IMR-90 (cell line): ENCODE data around the gene C15orf61. TPM values are rescaled to one million over a fixed set of nuclear protein-coding genes. Genes with fewer than 3 reads are reported as not detected.

ENCODE experiments used
- ATAC-seq: fragments of 200-7000 bp; cut with Tn5 transposase; 2 replicates; pipeline ENCODE4 v1.9.1; 2020; ENCODE audit warnings: low read depth, mild to moderate bottlenecking, moderate library complexity
- BruUV-seq: library from RNA; stranded (reverse); fragments of 400-500 nt; replicated peaks from 2 replicates; lab custom pipeline; 2021; lab: Mats Ljungman, UMichigan
- CTCF ChIA-PET: fragments of 300-600 bp; formaldehyde crosslinking; extraction: SDS; loops from one replicate; lab custom pipeline; 2021; ENCODE audit warnings: antibody characterized with exemption; lab: Yijun Ruan, JAX
- POLR2A ChIA-PET: fragments of 300-600 bp; sonication (Branson Sonifier 250); formaldehyde crosslinking; loops from one replicate; lab custom pipeline; 2022; ENCODE audit warnings: antibody characterized with exemption; ENCODE audit not compliant: unreplicated experiment; lab: Charles Lee
- DNase-seq: peaks from one replicate; pipeline ENCODE4 v3.0.0; 2013
- H2AFZ ChIP-seq: replicated peaks from 2 replicates; pipeline ENCODE3; 2013; ENCODE audit warnings: low read length, mild to moderate bottlenecking; ENCODE audit not compliant: poor library complexity
- H2AK5ac ChIP-seq: 2 replicates; pipeline ENCODE4 v1.6.1; 2013; ENCODE audit warnings: low read depth, low read length, inconsistent platforms
- H2AK9ac ChIP-seq: replicated peaks from 2 replicates; pipeline ENCODE3; 2013; ENCODE audit warnings: mild to moderate bottlenecking, low read depth, low read length, moderate library complexity; ENCODE audit not compliant: poor library complexity
- H2BK120ac ChIP-seq: 2 replicates; pipeline ENCODE4 v1.6.1; 2013; ENCODE audit warnings: low read depth, low read length, inconsistent platforms
- H2BK15ac ChIP-seq: 3 replicates; pipeline ENCODE4 v1.6.1; 2013; ENCODE audit warnings: low read depth, low read length, inconsistent platforms
- H2BK20ac ChIP-seq: 2 replicates; pipeline ENCODE4 v1.6.1; 2013; ENCODE audit warnings: low read depth, mild to moderate bottlenecking, inconsistent platforms, low read length, moderate library complexity
- H2BK5ac ChIP-seq: 2 replicates; pipeline ENCODE4 v1.6.1; 2013; ENCODE audit warnings: mild to moderate bottlenecking, low read depth, low read length, inconsistent platforms; ENCODE audit not compliant: poor library complexity, severe bottlenecking
- H3K14ac ChIP-seq: replicated peaks from 2 replicates; pipeline ENCODE4 v1.6.1; 2013; ENCODE audit warnings: low read depth, low read length, inconsistent platforms
- H3K18ac ChIP-seq: 2 replicates; pipeline ENCODE4 v1.6.1; 2013; ENCODE audit warnings: low read depth, low read length, control low read depth
- H3K23ac ChIP-seq: 2 replicates; pipeline ENCODE4 v1.6.1; 2013; ENCODE audit warnings: low read depth, low read length, inconsistent platforms
- H3K27ac ChIP-seq: 2 replicates; pipeline ENCODE4 v1.5.1; 2013; ENCODE audit warnings: mild to moderate bottlenecking, control low read depth, low read length; ENCODE audit not compliant: insufficient read depth
- H3K27me3 ChIP-seq: 2 replicates; pipeline ENCODE4 v1.6.1; 2013; ENCODE audit warnings: low read length; ENCODE audit not compliant: control insufficient read depth, insufficient read depth
- H3K36me3 ChIP-seq: 2 replicates; pipeline ENCODE4 v1.6.1; 2013; ENCODE audit warnings: low read length, mixed read lengths; ENCODE audit not compliant: control insufficient read depth, insufficient read depth
- H3K4ac ChIP-seq: 2 replicates; pipeline ENCODE4 v1.6.1; 2013; ENCODE audit warnings: low read depth, low read length, inconsistent platforms
- H3K4me1 ChIP-seq: 2 replicates; pipeline ENCODE4 v1.6.1; 2013; ENCODE audit warnings: low read length, mixed read lengths; ENCODE audit not compliant: control insufficient read depth, insufficient read depth
- H3K4me2 ChIP-seq: 2 replicates; pipeline ENCODE4 v1.6.1; 2013; ENCODE audit warnings: low read depth, mild to moderate bottlenecking, control low read depth, low read length, moderate library complexity
- H3K4me3 ChIP-seq: 2 replicates; pipeline ENCODE4 v1.5.1; 2013; ENCODE audit warnings: low read depth, mild to moderate bottlenecking, control low read depth, low read length, moderate library complexity; ENCODE audit not compliant: insufficient read depth
- H3K56ac ChIP-seq: 2 replicates; pipeline ENCODE4 v1.6.1; 2013; ENCODE audit warnings: low read length, inconsistent platforms; ENCODE audit not compliant: insufficient read depth; ENCODE audit errors: extremely low read depth
- H3K79me1 ChIP-seq, 2 experiments: 2 replicates each; pipeline ENCODE4 v1.6.1; 2013; ENCODE audit warnings: low read length in 2 of 2, inconsistent platforms in 1 of 2, low read depth in 1 of 2
- H3K9ac ChIP-seq: 2 replicates; pipeline ENCODE4 v1.6.1; 2013; ENCODE audit warnings: low read depth, low read length, control low read depth
- H3K9me1 ChIP-seq: 2 replicates; pipeline ENCODE4 v1.6.1; 2013; ENCODE audit warnings: low read length, inconsistent platforms; ENCODE audit not compliant: insufficient read depth
- H3K9me3 ChIP-seq: 2 replicates; pipeline ENCODE4 v1.6.1; 2013; ENCODE audit warnings: low read length; ENCODE audit not compliant: control insufficient read depth, insufficient read depth
- H4K20me1 ChIP-seq: 2 replicates; pipeline ENCODE4 v1.6.1; 2013; ENCODE audit warnings: low read length, inconsistent platforms; ENCODE audit not compliant: insufficient read depth
- H4K5ac ChIP-seq: 2 replicates; pipeline ENCODE4 v1.6.1; 2013; ENCODE audit warnings: mild to moderate bottlenecking, low read depth, low read length, control low read depth
- H4K8ac ChIP-seq, 2 experiments: 2 replicates each; pipeline ENCODE4 v1.6.1; 2013; ENCODE audit warnings: low read depth in 2 of 2, low read length in 2 of 2, control low read depth in 1 of 2, inconsistent platforms in 1 of 2
- H4K91ac ChIP-seq: 2 replicates; pipeline ENCODE4 v1.6.1; 2013; ENCODE audit warnings: low read depth, low read length, inconsistent platforms; ENCODE audit not compliant: insufficient read depth
- BHLHE40 ChIP-seq: fragments of 150-350 bp; IDR thresholded peaks from 2 replicates; pipeline ENCODE4 v1.6.1; 2016; ENCODE audit warnings: mild to moderate bottlenecking, low read depth, low read length
- CEBPB ChIP-seq: IDR thresholded peaks from 2 replicates; pipeline ENCODE4 v1.6.1; 2012; ENCODE audit warnings: low read depth, low read length, improper control_type of control experiment
- CHD1 ChIP-seq: IDR thresholded peaks from 2 replicates; pipeline ENCODE4 v1.6.1; 2012; ENCODE audit warnings: low read depth, low read length, improper control_type of control experiment
- CTCF ChIP-seq: conservative IDR thresholded peaks from 2 replicates; pipeline ENCODE4 v1.5.1; 2012; ENCODE audit warnings: mild to moderate bottlenecking, low read depth, low read length, improper control_type of control experiment
- FOS ChIP-seq: fragments of 150-350 bp; IDR thresholded peaks from 2 replicates; pipeline ENCODE4 v1.6.1; 2016; ENCODE audit warnings: low read depth, low read length
- MAFK ChIP-seq: IDR thresholded peaks from 2 replicates; pipeline ENCODE4 v1.6.1; 2012; ENCODE audit warnings: low read depth, low read length, improper control_type of control experiment
- MAZ ChIP-seq: IDR thresholded peaks from 2 replicates; pipeline ENCODE4 v1.6.1; 2012; ENCODE audit warnings: low read depth, mild to moderate bottlenecking, low read length, improper control_type of control experiment, moderate library complexity, borderline replicate concordance
- MXI1 ChIP-seq: IDR thresholded peaks from 2 replicates; pipeline ENCODE4 v1.6.1; 2012; ENCODE audit warnings: low read depth, mild to moderate bottlenecking, low read length, moderate library complexity, borderline replicate concordance
- NFE2L2 ChIP-seq: fragments of 150-350 bp; IDR thresholded peaks from 2 replicates; pipeline ENCODE4 v1.6.1; 2016; ENCODE audit warnings: low read depth, mild to moderate bottlenecking, low read length
- POLR2A ChIP-seq: IDR thresholded peaks from 2 replicates; pipeline ENCODE4 v1.6.1; 2012; ENCODE audit warnings: mild to moderate bottlenecking, low read depth, low read length
- RAD21 ChIP-seq: IDR thresholded peaks from 2 replicates; pipeline ENCODE4 v1.6.1; 2012; ENCODE audit warnings: low read length, improper control_type of control experiment
- RCOR1 ChIP-seq: IDR thresholded peaks from 2 replicates; pipeline ENCODE4 v1.6.1; 2012; ENCODE audit warnings: mild to moderate bottlenecking, low read length, improper control_type of control experiment; ENCODE audit not compliant: insufficient replicate concordance
- RFX5 ChIP-seq: IDR thresholded peaks from 2 replicates; pipeline ENCODE4 v1.8.0; 2012; ENCODE audit warnings: low read depth, mild to moderate bottlenecking, low read length, moderate library complexity
- SMC3 ChIP-seq: fragments of 150-350 bp; IDR thresholded peaks from 2 replicates; pipeline ENCODE4 v1.6.1; 2016; ENCODE audit warnings: low read depth, mild to moderate bottlenecking, antibody characterized with exemption, low read length, moderate library complexity
- USF2 ChIP-seq: fragments of 150-350 bp; IDR thresholded peaks from 2 replicates; pipeline ENCODE4 v1.6.1; 2017; ENCODE audit warnings: mild to moderate bottlenecking, antibody characterized with exemption, low read length, low read depth
- WGBS, 2 experiments: methylation state at CpG; one replicate each; pipeline versions ENCODE4 v1.1.5 to v1.1.7; 2013; ENCODE audit warnings: missing lambda C conversion rate in 2 of 2; ENCODE audit not compliant: insufficient read length in 1 of 2; ENCODE audit errors: extremely low coverage in 2 of 2; 5-methylcytosine and 5-hydroxymethylcytosine counted together
- dilution Hi-C: fragments of 300-500 bp; cut with HindIII; formaldehyde crosslinking; loops from one replicate; pipeline ENCODE4 v1.14.3; 2018; ENCODE audit warnings: low sequenced_read_pairs; ENCODE audit not compliant: unreplicated experiment
- in situ Hi-C: fragments of 300-500 bp; cut with MboI; formaldehyde crosslinking; loops from 3 replicates; pipeline ENCODE4 v1.14.3; 2019; ENCODE audit warnings: low sequenced_read_pairs, inconsistent platforms, mixed read lengths
- intact Hi-C: fragments of 100-400 bp; cut with micrococcal nuclease; formaldehyde crosslinking; loops from 2 replicates; pipeline ENCODE4 v1.10.0; 2022
- polyA plus RNA-seq, 3 experiments: library from polyadenylated mRNA; depleted of rRNA; stranded (reverse); fragments of >200 nt; gene quantifications; 2 replicates each; pipeline ENCODE4 v1.2.3, GENCODE V29; 2012; ENCODE audit warnings: low replicate concordance in 1 of 3
- total RNA-seq: library from RNA; depleted of rRNA; stranded (reverse); fragments of >200 nt; gene quantifications from 2 replicates; pipeline ENCODE4 v1.2.3, GENCODE V29; 2012
- TF ChIP-seq, protein P1 (sequence below): fragments of 150-350 bp; IDR thresholded peaks from 2 replicates; pipeline ENCODE4 v1.6.1; 2016; ENCODE audit warnings: low read depth, mild to moderate bottlenecking, low read length, moderate library complexity, borderline replicate concordance

The C15orf61 gene
- total and polyA plus RNA-seq, 2 of the 4 experiments (the other 2 are of a cell fraction): 1.4 to 2.5 TPM

- Histone ChIP-seq H2BK120ac (no peak overlapping the region), H4K20me1 (peaks cover 7% of the 10 kb centered on the region; the same call in 1 of the 2 replicates), H3K23ac (no peak overlapping the region), H3K18ac (no peak overlapping the region), H3K9me3 (no peaks in the 10 kb centered on the region), H3K4me2 (no peak overlapping the region), H3K27me3 (no peaks in the 10 kb centered on the region), H3K56ac (no peak overlapping the region), H3K79me1 (peaks cover 25 to 37% of the 10 kb centered on the region in 2 experiments), H2AFZ (no peak overlapping the region), H3K9ac (no peak overlapping the region), H2AK9ac (no peak overlapping the region), H3K9me1 (peaks cover 3% of the 10 kb centered on the region; the same call in 1 of the 2 replicates), H3K27ac (no peak overlapping the region), H2BK20ac (no peak overlapping the region), H3K4me1 (peaks cover 14% of the 10 kb centered on the region), H3K4me3 (no peak overlapping the region), H4K5ac (no peak overlapping the region), H3K4ac (no peak overlapping the region), H2BK5ac (no peak overlapping the region), H3K14ac (no peak overlapping the region), H2BK15ac (no peak overlapping the region), H2AK5ac (no peak overlapping the region), H4K8ac (no peak overlapping the region), H3K36me3 (peaks cover 11% of the 10 kb centered on the region; the same call in 1 of the 2 replicates), H4K91ac (no peak overlapping the region)
- dilution Hi-C loops (no loop called here), intact Hi-C loops (no loop called here), in situ Hi-C loops (no loop called here)
- ATAC-seq (no peak), DNase-seq (no peak)
- POLR2A ChIA-PET: no interaction called here
- CTCF ChIA-PET: no interaction called here
- BruUV-seq: no TSS peak
- TF ChIP-seq MAZ: no peak
- no peak for TF ChIP-seq NFE2L2
- TF ChIP-seq SMC3: no peak
- no peak for TF ChIP-seq MAFK
- no peak for TF ChIP-seq BHLHE40
- no peak for TF ChIP-seq CHD1
- TF ChIP-seq MXI1: no peak
- TF ChIP-seq, protein P1, sequence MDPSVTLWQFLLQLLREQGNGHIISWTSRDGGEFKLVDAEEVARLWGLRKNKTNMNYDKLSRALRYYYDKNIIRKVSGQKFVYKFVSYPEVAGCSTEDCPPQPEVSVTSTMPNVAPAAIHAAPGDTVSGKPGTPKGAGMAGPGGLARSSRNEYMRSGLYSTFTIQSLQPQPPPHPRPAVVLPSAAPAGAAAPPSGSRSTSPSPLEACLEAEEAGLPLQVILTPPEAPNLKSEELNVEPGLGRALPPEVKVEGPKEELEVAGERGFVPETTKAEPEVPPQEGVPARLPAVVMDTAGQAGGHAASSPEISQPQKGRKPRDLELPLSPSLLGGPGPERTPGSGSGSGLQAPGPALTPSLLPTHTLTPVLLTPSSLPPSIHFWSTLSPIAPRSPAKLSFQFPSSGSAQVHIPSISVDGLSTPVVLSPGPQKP: no peak
- TF ChIP-seq RFX5: no peak
- TF ChIP-seq RCOR1: no peak
- no peak for TF ChIP-seq CTCF
- no peak for TF ChIP-seq POLR2A
- TF ChIP-seq CEBPB: no peak
- TF ChIP-seq USF2: no peak
- no peak for TF ChIP-seq FOS
- TF ChIP-seq RAD21: no peak
- WGBS, 2 experiments: 83% methylated on average over 1 of the region's 3 CpGs; no CpG with 5 or more reads in 1 of the 2 experiments
Measured at GRCh38 chr15:67545864-67546263, 24.9 kb downstream of the C15orf61 start.
